Left lung (tissue), 10 donors: ENCODE results near the gene ENDOU. TPM values are rescaled to one million over a fixed set of nuclear protein-coding genes. Genes with fewer than 3 reads are reported as not detected.

ENCODE experiments used
- ATAC-seq: fragments of 200-7000 bp; cut with Tn5 transposase; one replicate; pipeline ENCODE4 v1.9.1; 2020; ENCODE audit warnings: moderate library complexity
- DNase-seq, 4 donors: peaks; one replicate each; pipeline ENCODE4 v3.0.0-alpha.2; 2013 to 2020
- H3K27ac ChIP-seq, 2 donors: fragments of 200-600 bp; sonication (generic) in 1 of 2; one replicate each; pipeline versions ENCODE4 v1.5.0 to v1.8.0; 2020 to 2021
- H3K27me3 ChIP-seq, 2 donors: fragments of 200-600 bp; sonication (generic) in 1 of 2; one replicate each; pipeline versions ENCODE4 v1.5.0 to v1.8.0; 2020 to 2021
- H3K36me3 ChIP-seq, 2 donors: fragments of 200-600 bp; sonication (generic) in 1 of 2; one replicate each; pipeline versions ENCODE4 v1.5.0 to v1.8.0; 2020 to 2021
- H3K4me1 ChIP-seq, 2 donors: fragments of 200-600 bp; one replicate each; pipeline ENCODE4 v1.8.0; 2021
- H3K4me3 ChIP-seq, 2 donors: fragments of 200-600 bp; sonication (generic) in 1 of 2; one replicate each; pipeline versions ENCODE4 v1.5.0 to v1.8.0; 2020 to 2021; ENCODE audit warnings: mild to moderate bottlenecking in 1 of 2
- H3K9me3 ChIP-seq, 2 donors: fragments of 200-600 bp; sonication (generic) in 1 of 2; one replicate each; pipeline versions ENCODE4 v1.5.0 to v1.8.0; 2020 to 2021
- intact Hi-C, 2 donors: fragments of 100-400 bp; cut with DNase I; formaldehyde crosslinking; loops; one replicate each; pipeline versions ENCODE4 v1.11.2 to v1.14.2; 2022
- polyA plus RNA-seq, 6 donors: library from polyadenylated mRNA; unstranded; fragments of 120-200 nt; gene quantifications; one replicate each; pipeline ENCODE4 v1.2.1, GENCODE V29; 2013; ENCODE audit not compliant: insufficient read length in 6 of 6
- total RNA-seq, 2 donors: library from RNA; stranded (reverse); fragmentation: NEBNext Ultra II Directional; extraction: Animal tissue kit (Norgen Biotek cat#: 25700); gene quantifications; one replicate each; pipeline ENCODE4 v1.2.1, GENCODE V29; 2021
- TF ChIP-seq, protein P1 (sequence below), 2 donors: fragments of 200-600 bp; sonication (generic) in 1 of 2; IDR thresholded peaks; one replicate each; pipeline versions ENCODE4 v1.5.0 to v1.8.0; 2021; ENCODE audit warnings: antibody characterized with exemption in 2 of 2
- donor health status: DM: no; HTN: yes; CAD: no.
- donor health status: DM: no; HTN: no; CAD: no.

The ENDOU gene
- total and polyA plus RNA-seq, 8 donors = 0.14 to 0.58 (median 0.30) TPM; not detected in 2

DNA sequence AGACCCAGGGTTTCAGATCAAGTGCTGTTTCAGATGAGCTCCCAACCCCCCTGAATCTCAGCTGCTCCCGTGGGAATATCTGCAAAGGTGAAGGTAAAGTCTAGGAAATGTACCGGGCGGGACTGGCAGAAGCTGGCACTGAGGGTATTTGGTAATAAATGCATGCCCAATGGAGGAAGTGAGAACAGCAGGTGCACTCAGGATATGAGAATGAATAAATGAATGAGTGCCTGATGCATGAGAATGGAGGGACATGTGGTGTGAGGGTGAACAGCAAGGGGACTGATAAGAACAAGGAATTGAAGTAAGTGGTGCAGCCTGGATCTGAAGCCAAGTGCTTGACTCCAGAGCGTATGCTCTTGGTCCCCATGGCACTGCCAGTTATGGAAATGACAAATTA, 21.8 kb upstream of the ENDOU start:
- DNase-seq = no peak
- intact Hi-C loops = no loop called here

DNA sequence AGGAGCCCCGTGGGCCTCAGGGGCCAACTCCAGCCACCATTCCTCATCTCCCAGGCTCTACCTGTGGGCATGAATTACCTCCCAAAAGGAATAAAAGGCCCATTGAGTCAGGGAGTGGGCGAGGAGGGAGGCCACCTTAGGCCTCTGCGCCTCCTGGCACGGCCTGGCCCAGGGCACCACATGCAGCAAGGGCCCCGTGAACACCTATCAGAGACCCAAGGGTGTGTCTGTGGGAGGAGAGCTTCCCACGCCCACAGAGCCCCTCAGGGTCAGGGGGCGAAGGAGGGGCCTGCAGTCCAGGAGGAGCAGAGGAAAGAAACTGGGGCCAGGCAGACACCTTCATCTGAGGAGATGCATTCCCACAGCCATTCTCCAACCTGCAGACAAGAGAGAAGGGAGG, 21.2 kb upstream of the ENDOU start:
- DNase-seq = no peak
- intact Hi-C loops = no loop called here
- Histone ChIP-seq H3K4me3 (no peak overlapping the region), H3K27ac (no peak overlapping the region), H3K36me3 (peaks cover 0 to 28% of the 10 kb centered on the region in 2 donors), H3K4me1 (peaks cover 0 to 12% of the 10 kb centered on the region in 2 donors), H3K9me3 (no peaks in the 10 kb centered on the region), H3K27me3 (no peaks in the 10 kb centered on the region)
- ATAC-seq = no peak
- TF ChIP-seq, protein P1, sequence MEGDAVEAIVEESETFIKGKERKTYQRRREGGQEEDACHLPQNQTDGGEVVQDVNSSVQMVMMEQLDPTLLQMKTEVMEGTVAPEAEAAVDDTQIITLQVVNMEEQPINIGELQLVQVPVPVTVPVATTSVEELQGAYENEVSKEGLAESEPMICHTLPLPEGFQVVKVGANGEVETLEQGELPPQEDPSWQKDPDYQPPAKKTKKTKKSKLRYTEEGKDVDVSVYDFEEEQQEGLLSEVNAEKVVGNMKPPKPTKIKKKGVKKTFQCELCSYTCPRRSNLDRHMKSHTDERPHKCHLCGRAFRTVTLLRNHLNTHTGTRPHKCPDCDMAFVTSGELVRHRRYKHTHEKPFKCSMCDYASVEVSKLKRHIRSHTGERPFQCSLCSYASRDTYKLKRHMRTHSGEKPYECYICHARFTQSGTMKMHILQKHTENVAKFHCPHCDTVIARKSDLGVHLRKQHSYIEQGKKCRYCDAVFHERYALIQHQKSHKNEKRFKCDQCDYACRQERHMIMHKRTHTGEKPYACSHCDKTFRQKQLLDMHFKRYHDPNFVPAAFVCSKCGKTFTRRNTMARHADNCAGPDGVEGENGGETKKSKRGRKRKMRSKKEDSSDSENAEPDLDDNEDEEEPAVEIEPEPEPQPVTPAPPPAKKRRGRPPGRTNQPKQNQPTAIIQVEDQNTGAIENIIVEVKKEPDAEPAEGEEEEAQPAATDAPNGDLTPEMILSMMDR (IDR thresholded peaks at IDR 0.05) = no peak

More for the DNA sequence above, 21.8 kb upstream of the ENDOU start:
- Histone ChIP-seq H3K9me3 (no peaks in the 10 kb centered on the region), H3K27ac (no peak overlapping the region), H3K4me1 (peaks cover 0 to 8% of the 10 kb centered on the region in 2 donors), H3K36me3 (peaks cover 0 to 28% of the 10 kb centered on the region in 2 donors), H3K4me3 (no peak overlapping the region), H3K27me3 (no peaks in the 10 kb centered on the region)
- ATAC-seq = no peak
- TF ChIP-seq, protein P1 (IDR thresholded peaks at IDR 0.05) = no peak

DNA sequence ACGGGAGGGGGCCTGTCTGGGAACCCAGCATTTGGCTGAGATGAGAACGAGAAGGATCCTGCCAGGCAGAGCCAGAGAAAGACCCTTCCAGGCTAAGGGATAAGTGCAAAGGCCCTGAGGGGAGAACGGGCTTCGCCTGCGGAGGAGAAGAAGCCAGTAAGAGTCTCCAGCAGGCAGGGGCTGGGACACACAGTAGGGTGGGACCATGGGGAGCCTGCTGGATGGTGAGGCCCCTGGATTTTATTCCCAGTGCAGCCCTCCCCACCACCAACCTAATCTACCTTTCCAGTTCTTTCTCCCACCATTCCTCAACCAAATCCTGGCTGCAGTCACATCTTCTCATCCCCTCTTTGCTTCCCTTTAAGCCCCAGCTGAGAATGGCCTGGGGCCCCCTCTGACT, 20.8 kb upstream of the ENDOU start:
- H3K4me1 ChIP-seq = peaks cover 0 to 17% of the 10 kb centered on the region in 2 donors
- H3K4me3 ChIP-seq = no peak overlapping the region
- no peaks in the 10 kb centered on the region for H3K9me3 ChIP-seq
- intact Hi-C loops = no loop called here
- no peak for ATAC-seq
- no peak for DNase-seq
- H3K36me3 ChIP-seq = peaks cover 0 to 28% of the 10 kb centered on the region in 2 donors
- H3K27ac ChIP-seq = no peak overlapping the region
- TF ChIP-seq, protein P1 (IDR thresholded peaks at IDR 0.05) = no peak
- no peaks in the 10 kb centered on the region for H3K27me3 ChIP-seq

DNA sequence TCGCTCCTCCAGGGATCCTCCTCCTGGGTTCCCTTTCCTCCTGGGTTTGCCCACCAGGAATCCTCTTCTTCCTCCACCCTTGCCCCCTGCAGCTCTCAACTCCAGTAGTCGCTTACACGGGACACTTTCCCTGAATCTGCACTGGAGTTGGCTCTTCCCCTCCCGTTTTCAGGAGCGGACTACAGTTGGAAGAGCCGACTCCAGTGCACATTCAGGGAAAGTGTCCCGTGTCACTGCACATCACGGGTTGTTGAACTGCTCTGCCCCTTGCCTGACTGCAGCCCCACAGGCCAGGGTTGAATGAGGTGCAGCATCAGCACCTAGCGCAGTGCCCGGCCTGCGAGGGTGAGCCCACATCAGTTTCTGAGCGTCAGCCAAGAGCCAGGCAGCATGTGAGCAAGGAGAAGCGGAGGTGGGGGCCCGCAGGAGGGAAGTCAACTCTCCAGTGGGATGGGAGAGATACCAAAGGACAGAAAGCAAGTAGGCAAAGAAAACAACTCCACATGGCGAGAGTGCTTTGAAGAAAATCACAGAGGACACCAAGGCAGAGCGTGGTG, 20.3 kb upstream of the ENDOU start:
- no peaks in the 10 kb centered on the region for H3K27me3 ChIP-seq
- intact Hi-C loops = no loop called here
- ATAC-seq = no peak
- TF ChIP-seq, protein P1 (IDR thresholded peaks at IDR 0.05) = no peak
- no peaks in the 10 kb centered on the region for H3K9me3 ChIP-seq
- DNase-seq = no peak
- H3K4me1 ChIP-seq = peaks cover 0 to 22% of the 10 kb centered on the region in 2 donors
- no peak overlapping the region for H3K4me3 ChIP-seq
- H3K36me3 ChIP-seq = peaks cover 0 to 23% of the 10 kb centered on the region in 2 donors
- no peak overlapping the region for H3K27ac ChIP-seq

DNA sequence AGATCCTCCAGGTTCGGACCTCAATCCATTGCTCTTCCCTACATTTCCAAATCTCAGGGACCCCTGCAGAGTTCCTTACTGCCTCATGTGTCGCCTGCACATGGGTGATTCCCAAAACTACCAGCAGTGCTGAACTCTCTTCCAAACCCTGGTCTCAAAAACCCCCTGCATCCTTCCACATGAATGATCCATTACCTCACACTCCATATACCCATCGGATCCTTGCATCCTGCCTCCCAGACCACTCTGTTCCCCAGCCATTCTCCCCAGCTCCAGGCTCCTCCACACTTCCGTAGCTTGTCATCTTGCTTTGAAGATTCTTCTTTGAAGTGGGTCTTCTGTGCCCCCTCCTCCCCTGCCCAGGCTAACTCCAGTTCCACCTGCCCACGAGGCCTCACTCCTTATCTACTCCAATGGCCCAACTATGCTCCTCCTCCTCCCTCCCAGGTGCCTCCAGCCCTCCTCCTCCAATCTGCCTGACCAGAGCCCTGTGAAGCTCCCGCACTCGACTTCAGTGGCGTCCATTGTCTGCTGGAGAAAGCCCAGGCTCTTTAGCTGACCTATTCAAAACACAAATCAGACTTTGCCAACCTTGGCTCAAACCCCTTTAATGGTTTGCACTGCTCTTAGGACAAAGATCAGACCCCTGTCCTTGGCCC, 19.6 kb upstream of the ENDOU start:
- no peak for ATAC-seq
- TF ChIP-seq, protein P1 (IDR thresholded peaks at IDR 0.05) = no peak
- intact Hi-C loops = no loop called here

More for the DNA sequence above, 19.6 kb upstream of the ENDOU start:
- Histone ChIP-seq H3K27ac (no peak overlapping the region), H3K4me3 (no peak overlapping the region), H3K9me3 (no peaks in the 10 kb centered on the region), H3K27me3 (no peaks in the 10 kb centered on the region), H3K4me1 (peaks cover 0 to 28% of the 10 kb centered on the region in 2 donors), H3K36me3 (peaks cover 0 to 17% of the 10 kb centered on the region in 2 donors)
- DNase-seq = no peak
